ENCODE data around the gene SIMC1. TPM values are rescaled to one million over a fixed set of nuclear protein-coding genes. Genes with fewer than 3 reads are reported as not detected.
A peak's percentile ranks its signal among the peaks of the same experiment; 100 is the strongest.
"Not testable (repeated sequence)": the region's sequence is repeated elsewhere in the genome, so short reads cannot be mapped to it uniquely, and the experiment has no call there.

Gene SIMC1
- total RNA-seq, 1 donor from 2014 or later, result 4.7 TPM

DNA sequence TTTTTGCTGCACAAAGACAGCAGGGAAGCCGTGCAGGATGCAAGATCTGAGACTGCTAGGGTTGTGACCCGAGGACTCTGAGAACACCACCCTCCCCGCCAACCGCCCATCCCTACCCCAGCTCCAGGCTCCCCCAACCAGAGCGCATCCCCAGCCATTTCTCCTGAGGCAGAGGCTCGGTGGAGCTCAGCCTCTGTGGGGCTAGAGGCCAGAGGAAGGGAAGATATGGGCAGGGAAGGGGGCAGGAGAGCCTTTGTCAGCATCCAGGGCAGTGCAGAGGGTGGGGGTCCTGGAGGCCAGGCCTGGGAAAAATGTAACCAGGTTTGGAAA, 43.2 kb upstream of the SIMC1 start:
- H3K36me3 ChIP-seq; H3K27ac ChIP-seq (replicated peaks); DNase-seq; H3K4me3 ChIP-seq; H3K9me3 ChIP-seq (replicated peaks); intact Hi-C loops (cut with micrococcal nuclease); H3K4me1 ChIP-seq: not testable (repeated sequence)
- H3K27me3 ChIP-seq (ENCODE audit: low read depth), result peaks cover 67% of the 10 kb centered on the region

DNA sequence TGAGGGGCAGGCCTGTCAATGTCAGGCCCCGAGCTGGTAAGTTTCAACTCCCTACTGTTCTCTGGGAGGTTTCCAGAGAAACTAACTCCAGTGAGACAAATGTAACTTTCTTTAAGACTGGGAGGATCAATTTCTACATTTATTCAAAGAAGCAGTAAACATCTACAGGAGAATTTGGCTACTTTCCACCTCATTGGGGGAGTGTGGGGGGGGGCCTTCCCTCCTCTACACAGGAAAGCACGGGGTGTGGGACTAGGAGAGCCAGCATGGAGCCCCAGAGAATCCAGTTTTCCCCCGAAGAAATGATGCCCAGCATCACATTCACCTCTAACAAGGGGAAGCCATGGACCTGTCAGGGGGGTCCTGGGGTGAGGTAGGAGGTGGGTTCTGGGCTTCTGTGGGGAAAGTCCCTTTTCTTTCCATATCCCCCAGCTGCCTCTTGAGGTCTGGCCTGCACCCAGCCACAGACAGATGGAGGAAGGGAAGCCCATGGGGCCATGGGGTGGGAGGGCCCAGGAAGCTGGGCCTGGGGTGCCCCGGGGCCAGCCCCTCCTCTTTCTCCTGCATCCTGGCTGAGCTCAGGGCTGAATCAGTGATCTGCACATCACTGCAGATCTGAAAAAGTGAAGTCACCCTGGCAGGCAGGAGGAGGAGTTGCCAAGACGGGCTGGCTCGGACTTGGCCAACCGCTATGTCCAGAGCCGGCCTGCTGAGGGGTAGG, 42.6 kb upstream of the SIMC1 start:
- H3K4me3 ChIP-seq; H3K27ac ChIP-seq (replicated peaks); H3K9me3 ChIP-seq (replicated peaks); H3K36me3 ChIP-seq; DNase-seq; H3K4me1 ChIP-seq; intact Hi-C loops (cut with micrococcal nuclease): not testable (repeated sequence)
- H3K27me3 ChIP-seq (ENCODE audit: low read depth), result peaks cover 68% of the 10 kb centered on the region

DNA sequence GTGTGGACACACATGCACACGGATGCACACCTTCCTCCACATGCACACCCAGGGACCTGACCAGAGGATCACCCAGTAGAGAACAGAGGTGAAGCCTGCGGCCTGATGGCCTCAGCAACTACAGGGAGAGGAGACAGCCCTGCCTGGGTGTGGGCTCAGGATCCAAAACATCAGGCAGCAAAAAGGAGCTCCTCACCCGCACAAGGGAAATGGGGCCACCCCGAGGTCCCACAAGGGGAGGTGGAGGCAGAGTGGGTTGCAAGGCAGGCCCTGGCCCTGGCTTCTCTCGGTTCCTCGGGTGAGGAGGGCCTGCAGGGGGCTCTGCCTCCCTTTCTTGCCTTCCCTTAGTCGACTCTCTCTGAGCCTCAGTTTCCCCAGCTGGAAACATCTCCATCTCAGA, 41.4 kb upstream of the SIMC1 start:
- DNase-seq; H3K27ac ChIP-seq (replicated peaks); H3K4me3 ChIP-seq; H3K4me1 ChIP-seq; intact Hi-C loops (cut with micrococcal nuclease); H3K9me3 ChIP-seq (replicated peaks); H3K36me3 ChIP-seq: not testable (repeated sequence)
- peaks cover 66% of the 10 kb centered on the region for H3K27me3 ChIP-seq (ENCODE audit: low read depth)

- DNase-seq; H3K27ac ChIP-seq (replicated peaks); H3K4me1 ChIP-seq; intact Hi-C loops (cut with micrococcal nuclease); H3K9me3 ChIP-seq (replicated peaks); H3K36me3 ChIP-seq; H3K4me3 ChIP-seq: not testable (repeated sequence)
- peaks cover 61% of the 10 kb centered on the region for H3K27me3 ChIP-seq (ENCODE audit: low read depth)
These were observed 40.9 kb upstream of the SIMC1 start for GRCh38 chr5:176197234-176197858.

DNA sequence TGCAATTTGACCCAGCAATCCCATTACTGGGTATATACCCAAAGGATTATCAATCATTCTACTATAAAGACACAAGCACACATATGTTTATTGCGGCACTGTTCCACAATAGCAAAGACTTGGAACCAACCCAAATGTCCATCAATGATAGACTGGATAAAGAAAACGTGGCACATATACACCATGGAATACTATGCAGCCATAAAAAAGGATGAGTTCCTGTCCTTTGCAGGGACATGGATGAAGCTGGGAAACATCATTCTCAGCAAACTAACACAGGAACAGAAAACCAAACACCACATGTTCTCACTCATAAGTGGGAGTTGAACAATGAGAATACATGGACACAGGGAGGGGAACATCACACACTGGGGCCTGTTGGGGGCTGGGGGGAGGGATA, 39.9 kb upstream of the SIMC1 start:
- H3K4me1 ChIP-seq; H3K27ac ChIP-seq (replicated peaks); intact Hi-C loops (cut with micrococcal nuclease); DNase-seq; H3K36me3 ChIP-seq; H3K4me3 ChIP-seq; H3K9me3 ChIP-seq (replicated peaks): not testable (repeated sequence)
- H3K27me3 ChIP-seq (ENCODE audit: low read depth), result peaks cover 54% of the 10 kb centered on the region

DNA sequence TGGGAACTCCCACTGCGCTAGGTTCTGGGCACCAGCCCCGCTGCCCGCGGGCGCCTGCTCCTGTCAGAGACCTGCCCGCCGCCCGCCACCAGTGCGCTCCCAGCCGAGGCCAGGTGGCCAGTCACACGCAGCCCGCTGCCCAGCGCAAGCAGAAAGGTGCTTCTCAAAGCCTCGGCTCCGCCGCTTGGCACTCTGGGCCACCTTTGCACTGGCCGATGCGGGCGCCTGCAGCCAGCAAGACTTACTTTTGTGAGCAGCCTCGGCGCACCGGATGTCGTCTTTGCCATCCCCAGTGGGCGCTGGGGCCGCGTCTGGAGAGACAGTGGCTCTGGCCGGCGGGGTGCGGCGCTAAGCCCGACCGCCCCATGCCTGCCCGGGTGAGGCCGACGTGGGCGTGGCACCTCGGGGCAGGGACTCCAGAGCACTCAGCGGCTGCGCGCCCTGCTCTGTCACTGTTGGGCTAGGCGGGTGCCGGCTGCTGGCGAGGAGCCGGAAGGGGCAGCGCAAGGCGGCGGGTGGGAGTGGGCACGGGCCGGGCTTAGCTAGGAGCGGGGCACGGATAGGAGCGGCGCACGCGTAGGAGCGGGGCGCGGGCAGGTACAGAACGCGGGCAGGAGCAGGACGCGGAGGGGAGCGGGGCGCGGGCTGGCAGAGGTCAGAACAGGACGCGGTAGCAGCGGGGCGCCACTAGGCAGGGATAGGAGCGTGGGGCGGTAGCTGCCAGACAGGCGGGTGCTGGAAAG, 39.1 kb upstream of the SIMC1 start:
- H3K9me3 ChIP-seq (replicated peaks); H3K36me3 ChIP-seq; H3K27ac ChIP-seq (replicated peaks); intact Hi-C loops (cut with micrococcal nuclease); DNase-seq; H3K4me1 ChIP-seq: not testable (repeated sequence)
- Histone ChIP-seq H3K4me3 (peak overlapping the region; percentile 56), H3K27me3 (ENCODE audit: low read depth) (peaks cover 48% of the 10 kb centered on the region)

DNA sequence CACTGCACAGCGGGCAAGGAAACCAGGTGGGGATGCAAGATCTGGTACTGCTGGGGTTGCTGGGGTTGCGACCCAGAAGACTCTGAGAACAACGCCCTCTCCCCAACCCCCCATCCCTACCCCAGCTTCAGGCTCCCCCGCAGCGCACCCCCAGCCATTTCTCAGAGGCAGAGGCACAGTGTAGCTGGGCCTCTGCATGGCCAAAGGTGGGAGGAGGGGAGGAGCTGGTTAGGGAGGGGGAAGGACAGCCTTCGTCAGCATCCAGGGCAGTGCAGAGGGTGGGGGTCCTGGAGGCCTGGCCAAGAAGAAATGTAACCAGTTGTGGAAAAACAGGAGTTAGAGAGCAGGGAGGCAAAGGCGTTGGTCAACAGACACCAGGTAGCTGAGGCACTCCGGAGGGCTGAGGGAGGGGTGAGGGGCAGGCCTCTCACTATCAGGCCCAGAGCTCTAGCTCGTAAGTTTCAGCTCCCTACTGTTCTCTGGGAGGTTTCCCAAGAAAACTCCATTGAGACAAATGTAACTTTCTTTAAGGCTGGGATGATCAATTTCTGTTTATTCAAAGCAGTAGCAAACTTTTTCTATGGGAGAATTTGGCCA, 38.3 kb upstream of the SIMC1 start:
- H3K4me1 ChIP-seq; DNase-seq; H3K36me3 ChIP-seq; H3K9me3 ChIP-seq (replicated peaks); intact Hi-C loops (cut with micrococcal nuclease); H3K27ac ChIP-seq (replicated peaks): not testable (repeated sequence)
- Histone ChIP-seq H3K27me3 (ENCODE audit: low read depth) (peaks cover 45% of the 10 kb centered on the region), H3K4me3 (peak overlapping the region; percentile 56)

- no peaks in the 10 kb centered on the region for H3K36me3 ChIP-seq
- no peak overlapping the region for H3K27ac ChIP-seq (replicated peaks)
- peaks cover 44% of the 10 kb centered on the region for H3K27me3 ChIP-seq (ENCODE audit: low read depth)
- intact Hi-C loops (cut with micrococcal nuclease), result no loop called here
- no peak overlapping the region for H3K4me3 ChIP-seq
- no peaks in the 10 kb centered on the region for H3K4me1 ChIP-seq
- DNase-seq, result no peak
- H3K9me3 ChIP-seq (replicated peaks), result no peaks in the 10 kb centered on the region
- TF ChIP-seq CTCF (IDR thresholded peaks at IDR 0.05; ENCODE audit: borderline replicate concordance), result no peak
These were observed 36.4 kb upstream of the SIMC1 start for GRCh38 chr5:176201811-176202210.

DNA sequence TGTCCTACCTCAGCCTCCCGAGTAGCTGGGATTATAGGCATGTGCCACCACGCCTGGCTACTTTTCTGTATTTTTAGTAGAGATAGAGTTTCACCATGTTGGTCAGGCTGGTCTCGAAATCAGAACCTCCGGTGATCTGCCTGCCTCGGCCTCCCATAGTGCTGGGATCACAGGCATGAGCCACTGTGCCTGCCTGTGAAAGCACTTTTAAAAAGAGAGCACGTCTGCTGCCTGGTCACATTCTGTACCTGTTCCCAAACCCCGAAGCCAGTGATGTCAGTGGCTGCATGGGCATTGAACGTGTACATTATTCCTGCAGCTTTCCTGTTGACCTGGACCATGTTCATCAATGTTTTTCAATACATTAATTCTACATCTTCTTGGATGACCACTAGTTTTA, 35.1 kb upstream of the SIMC1 start:
- H3K9me3 ChIP-seq (replicated peaks), result no peaks in the 10 kb centered on the region
- H3K4me3 ChIP-seq, result no peak overlapping the region
- intact Hi-C loops (cut with micrococcal nuclease), result no loop called here
- H3K27me3 ChIP-seq (ENCODE audit: low read depth), result peaks cover 32% of the 10 kb centered on the region
- TF ChIP-seq CTCF (IDR thresholded peaks at IDR 0.05; ENCODE audit: borderline replicate concordance), result no peak
- no peaks in the 10 kb centered on the region for H3K4me1 ChIP-seq
- no peak overlapping the region for H3K27ac ChIP-seq (replicated peaks)
- H3K36me3 ChIP-seq, result no peaks in the 10 kb centered on the region
- no peak for DNase-seq

GRCh38 chr5:176203535-176203934, 34.7 kb upstream of the SIMC1 start:
- H3K4me3 ChIP-seq; H3K9me3 ChIP-seq (replicated peaks); H3K4me1 ChIP-seq; H3K36me3 ChIP-seq; DNase-seq; H3K27ac ChIP-seq (replicated peaks); intact Hi-C loops (cut with micrococcal nuclease): not testable (repeated sequence)
- peaks cover 28% of the 10 kb centered on the region for H3K27me3 ChIP-seq (ENCODE audit: low read depth)

- H3K27ac ChIP-seq (replicated peaks); H3K4me1 ChIP-seq; H3K4me3 ChIP-seq; intact Hi-C loops (cut with micrococcal nuclease); DNase-seq; H3K36me3 ChIP-seq; H3K27me3 ChIP-seq (ENCODE audit: low read depth); H3K9me3 ChIP-seq (replicated peaks): not testable (repeated sequence)
These were observed 23.7 kb upstream of the SIMC1 start for GRCh38 chr5:176214466-176215021.

All from left ventricle myocardium inferior (tissue), 1 donor.